Brain pericyte (primary cell): Measurements from ENCODE around the gene FOXP1.

Experiments
- DNase-seq: peaks from one replicate; pipeline ENCODE4 v3.0.0-alpha.2; 2012; ENCODE audit warnings: low read depth, low spot score

FOXP1 gene

DNA sequence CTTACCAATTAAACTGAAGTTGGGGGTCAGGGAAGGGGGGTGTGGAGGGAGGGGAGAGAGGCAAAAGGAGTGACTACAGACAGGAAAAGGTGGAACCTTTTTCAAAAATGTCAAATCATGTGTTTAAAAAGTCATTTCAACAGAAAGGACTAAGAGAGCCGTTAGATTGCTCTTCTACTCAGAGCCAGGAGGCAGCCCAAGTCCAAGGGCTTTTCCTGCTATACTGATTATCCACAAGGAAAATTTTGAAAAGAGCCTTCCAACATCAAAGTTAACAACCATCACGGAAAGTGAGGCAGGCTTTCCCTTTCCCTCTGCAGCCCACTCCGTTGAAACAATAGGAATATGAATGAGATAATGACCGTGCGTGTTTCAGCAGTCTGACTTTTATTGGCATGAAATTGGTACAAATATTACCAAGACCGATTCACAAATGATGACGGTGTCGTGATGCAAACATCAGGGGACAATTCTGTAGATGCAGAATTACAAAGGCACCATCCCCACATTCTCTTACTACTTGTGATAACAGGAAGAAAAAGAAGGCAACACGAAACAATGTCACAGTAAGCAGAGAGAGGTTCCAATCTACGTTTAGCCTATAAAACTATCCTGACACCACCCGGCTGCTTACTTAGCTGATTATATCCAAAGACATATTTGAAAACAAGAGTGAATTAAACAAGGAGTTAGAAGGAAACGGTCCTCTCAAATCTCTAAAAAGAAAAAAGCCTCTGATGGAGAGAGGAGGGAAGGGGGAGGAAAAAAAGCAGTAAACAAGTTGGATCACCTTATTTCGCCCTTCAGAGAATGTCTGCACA is 453.7 kb downstream of the FOXP1 start:
- no peak for DNase-seq

DNA sequence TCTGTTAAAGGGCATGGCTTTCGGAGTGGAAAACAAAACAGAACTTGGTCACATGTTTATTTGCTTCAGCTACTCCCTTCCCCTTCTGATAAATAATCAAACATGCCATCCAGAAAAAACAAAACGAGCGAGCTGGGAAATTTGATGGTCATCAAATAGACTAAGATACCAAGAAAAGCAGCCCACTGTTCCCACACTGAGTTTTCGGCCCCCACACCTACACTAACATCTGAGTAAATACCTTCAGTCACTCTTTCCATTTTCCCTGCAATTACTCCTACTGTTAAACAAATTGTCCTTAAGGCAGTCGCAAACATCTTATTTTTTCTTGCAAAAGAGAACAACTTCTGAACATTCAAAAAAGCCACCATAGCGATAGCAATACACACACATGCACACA is 454.6 kb downstream of the FOXP1 start:
- DNase-seq, result no peak

DNA sequence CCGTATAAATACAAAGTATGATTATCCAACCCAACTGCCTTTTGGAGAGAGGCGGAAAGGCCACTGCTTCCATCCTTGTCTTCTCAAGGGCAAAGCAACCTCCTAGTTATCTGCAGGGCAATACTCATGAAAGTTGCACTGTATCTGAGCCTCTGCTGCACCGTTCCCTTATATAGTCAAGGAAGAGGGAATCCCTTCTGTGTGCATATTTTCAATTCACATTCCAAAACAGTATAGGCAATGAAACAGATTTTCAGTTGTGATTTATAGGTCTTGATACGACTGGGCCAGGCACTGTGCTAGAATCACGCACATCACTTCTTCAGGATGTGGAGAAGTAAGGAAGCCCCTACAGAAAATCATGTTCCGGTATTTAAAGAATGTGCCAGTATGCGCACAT is 455.7 kb downstream of the FOXP1 start:
- no peak for DNase-seq

DNA sequence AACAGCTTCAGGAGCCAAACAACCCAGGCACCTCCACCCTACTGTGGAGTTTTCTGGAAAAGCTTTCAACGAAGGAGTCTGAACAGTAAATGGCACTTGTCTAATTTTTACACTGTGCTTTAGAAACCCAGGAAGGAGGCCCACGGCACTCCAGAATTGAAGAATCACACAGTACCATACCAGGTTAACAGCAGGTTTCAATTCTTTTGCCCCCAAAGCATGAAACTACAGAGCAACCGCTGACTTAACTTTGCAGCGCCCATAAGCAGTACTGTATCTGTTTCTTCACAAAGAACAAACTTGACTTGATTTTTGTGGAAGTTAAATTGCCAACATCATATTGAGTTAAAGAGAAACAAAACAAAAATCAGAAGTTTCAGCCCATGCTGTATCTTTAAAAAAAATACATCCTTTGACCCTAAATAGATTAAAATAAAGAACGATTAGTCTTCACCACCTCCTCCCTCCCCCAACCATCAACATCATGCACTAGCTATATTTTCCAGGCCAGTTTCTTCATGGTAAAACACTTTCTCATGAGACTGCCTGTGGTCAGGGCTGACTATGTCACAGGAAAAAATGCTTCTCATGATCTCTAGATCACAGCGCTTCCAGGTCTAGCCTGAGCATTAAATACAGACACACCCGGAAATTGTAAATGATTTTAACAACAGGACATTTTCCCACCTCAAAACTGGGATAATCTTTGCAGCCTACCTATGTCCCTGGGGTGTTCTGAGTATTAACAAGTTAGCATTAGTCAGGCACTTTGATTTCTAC is 456.3 kb downstream of the FOXP1 start:
- DNase-seq, result no peak

DNA sequence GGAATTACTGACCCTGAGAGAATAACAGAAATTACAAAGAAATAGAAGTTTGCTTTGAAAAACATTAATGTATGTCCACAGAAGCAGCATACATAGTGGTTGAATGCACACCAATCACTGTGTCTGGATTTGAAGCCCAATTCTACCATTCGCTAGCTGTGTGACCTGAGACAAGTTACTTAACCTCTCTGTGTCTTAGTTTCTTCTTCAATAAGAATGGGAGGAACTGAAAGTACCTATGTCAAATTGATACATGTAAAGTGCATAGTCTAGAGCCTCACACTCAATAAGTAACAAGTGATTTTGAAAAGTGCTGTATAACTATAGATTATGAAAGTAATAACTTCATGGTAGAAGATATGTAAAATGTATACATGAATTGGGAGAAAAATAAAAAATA is 457.8 kb downstream of the FOXP1 start:
- DNase-seq, result no peak

DNA sequence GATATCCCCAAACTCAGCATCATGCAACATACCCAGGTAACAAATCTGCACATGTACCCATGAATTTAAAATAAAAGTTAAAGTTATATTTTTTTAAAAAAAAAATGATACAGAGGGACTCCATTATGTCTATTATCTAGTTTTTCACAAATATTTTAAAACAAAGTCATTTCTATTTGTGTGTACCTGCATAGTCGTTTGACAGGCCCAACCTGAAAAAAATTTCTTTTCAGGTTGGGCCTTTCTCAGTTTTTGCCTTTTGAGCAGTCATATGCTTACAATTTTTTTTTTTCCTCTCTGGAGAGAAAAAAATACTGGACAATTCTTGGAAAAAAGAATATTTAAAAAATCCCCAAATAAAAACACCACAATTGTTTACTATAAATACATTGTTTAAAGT is 459.5 kb downstream of the FOXP1 start:
- no peak for DNase-seq

DNA sequence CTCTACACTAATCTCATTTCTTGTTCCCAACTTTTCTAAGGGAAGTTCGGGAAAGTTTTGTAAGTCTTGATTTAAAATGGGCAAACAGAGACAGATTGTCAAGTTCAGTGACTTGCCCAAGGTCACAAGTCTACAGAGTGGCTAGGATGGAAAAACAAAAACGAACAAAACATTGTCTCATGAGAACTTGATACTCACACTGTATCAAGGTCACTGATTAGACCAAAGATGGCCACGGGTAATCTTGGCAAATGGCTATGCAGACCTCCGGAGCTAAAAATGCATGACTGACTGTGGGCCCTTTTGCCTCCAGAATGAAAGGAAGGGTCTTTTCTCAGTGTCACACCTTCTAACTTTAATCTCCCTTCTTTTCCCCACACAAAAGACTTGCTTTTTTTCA is 460.9 kb downstream of the FOXP1 start:
- DNase-seq, result no peak

DNA sequence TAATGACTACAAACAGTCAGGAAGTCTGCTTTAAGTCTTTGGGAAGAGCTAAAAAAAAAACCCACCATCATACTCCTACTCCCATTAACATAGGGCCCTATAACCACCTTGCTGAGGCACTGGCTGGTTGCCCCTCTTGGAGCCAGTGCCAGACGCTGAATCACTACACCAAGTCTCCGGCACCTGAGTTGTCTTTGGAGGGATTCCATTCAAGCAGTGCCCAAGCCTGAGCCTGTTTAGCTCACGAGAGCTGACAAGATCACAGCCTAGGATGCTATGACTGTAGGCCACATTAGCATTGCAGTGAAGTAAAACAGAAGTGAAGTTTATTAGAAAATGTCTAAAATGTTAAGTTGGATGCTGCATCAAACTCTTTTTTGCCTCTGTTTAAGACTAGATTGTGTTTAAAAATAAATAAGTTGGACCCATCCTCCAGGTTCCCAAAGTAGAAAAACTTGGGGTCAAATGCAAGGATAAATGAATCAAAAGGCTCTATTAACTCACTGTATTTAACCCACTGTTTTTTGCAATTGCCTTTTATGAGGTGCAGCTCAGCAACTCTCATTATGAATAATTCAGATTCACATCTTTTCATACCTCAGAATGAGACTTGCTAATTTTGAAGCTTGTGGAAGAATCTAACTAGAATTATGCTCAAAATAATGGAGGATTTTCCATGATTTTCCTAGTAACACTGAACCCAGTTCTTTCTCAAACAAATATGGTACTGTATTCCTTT is 461.9 kb downstream of the FOXP1 start:
- DNase-seq, result no peak

DNA sequence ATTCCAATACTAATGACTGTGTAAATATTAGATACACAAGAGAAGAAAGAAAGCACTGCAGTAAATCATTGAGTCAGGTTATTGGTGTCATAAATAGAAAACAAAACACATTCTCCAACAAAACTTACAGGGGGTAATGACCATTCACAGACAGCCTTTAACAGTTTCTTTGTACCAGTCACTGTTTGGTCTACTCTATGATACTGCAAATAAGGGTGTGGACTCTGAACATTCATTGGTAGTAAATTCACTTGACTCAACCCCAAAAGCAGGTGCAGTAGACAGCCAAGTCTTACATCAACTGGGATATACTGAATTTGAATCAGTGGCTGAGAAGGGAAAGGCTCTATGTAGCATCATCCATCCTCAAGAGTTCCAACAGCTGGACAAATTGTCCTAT is 463.5 kb downstream of the FOXP1 start:
- no peak for DNase-seq

DNA sequence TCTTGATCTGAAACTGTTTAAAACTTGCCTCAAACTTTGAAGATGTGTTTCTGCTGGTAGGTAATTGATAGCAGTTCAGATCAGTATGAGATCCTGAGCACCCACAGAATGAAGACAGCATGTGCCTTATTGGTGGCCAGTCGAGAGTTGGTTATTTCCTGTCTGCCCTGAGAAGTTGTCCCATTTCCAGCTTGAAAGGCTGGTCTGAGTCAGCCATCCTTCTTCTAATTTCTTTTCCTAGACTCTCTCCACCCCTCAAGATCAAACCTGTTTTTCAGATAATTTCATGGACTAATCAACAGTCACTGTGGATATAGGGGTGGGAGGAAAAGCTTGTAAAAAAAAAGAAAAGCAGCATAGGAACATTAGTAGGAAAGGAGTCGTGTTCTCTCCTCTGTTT is 464.4 kb downstream of the FOXP1 start:
- no peak for DNase-seq

DNA sequence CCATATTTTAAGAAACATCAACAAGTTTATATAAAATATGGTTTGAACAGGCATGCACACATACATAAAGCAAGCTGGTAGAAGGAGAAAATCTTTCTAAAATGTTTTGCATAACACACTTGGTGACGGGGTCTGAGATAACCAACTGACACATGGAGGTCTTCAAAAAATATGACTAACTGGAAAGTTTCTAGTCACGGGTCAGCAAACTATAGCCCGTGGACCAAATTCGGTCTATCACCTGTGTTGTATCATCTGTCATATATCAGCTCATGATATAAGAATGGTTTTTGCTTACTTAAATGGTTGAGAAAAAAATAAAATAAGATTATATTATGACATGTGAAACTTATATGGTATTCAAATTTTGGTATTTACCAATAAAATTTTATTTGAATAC is 465.1 kb downstream of the FOXP1 start:
- no peak for DNase-seq

DNA sequence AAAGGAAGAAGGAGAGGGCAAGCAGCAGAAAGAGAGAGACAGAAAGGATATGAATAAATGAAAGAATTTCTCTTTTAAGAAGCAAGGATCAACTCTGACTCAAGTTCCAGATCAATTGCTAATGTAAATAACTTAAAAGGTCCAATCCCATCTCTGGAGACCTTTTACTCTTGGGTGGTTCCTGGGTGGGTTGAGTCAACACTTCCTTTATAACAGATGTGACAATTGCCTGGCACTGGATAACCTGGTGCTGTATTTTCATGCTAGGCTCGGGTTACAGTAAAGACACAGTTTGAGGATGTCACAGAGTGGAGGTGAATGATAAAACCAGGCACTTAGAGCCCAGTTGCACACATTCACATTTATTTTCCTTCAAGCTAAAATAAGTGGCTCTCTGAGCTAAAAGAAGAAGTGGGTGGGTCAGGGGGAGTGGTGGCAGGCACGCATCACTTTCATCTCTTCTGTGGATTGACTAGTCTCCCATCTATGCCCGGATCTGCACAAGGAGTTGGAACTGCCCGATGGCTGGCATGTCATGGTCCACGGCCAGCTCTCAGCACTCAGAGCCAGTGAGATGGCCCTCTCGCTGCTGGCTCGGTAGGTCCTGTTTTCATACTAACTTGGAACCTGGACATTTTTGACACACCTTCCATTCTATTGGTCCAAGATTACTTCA is 465.8 kb downstream of the FOXP1 start:
- no peak for DNase-seq

DNA sequence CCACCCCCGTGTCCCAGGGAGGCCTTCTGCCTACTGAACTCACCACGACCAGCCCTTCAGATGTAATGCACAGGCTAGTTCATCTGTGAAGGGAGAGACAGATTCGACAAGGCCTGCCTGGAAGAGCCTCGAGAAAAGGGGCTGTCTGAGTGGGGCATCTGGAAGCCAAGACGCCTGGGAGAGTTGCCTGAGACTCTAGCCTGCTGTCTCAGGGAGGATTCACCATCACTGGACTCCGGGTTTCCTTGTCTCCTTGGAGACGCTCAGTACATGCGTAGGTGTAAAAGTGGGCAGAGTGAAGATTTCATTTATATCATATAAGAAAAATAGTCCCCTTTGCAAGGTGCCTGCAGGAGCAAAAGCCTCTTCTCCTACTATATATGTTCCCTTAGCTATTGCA is 468.9 kb downstream of the FOXP1 start:
- DNase-seq, result no peak

DNA sequence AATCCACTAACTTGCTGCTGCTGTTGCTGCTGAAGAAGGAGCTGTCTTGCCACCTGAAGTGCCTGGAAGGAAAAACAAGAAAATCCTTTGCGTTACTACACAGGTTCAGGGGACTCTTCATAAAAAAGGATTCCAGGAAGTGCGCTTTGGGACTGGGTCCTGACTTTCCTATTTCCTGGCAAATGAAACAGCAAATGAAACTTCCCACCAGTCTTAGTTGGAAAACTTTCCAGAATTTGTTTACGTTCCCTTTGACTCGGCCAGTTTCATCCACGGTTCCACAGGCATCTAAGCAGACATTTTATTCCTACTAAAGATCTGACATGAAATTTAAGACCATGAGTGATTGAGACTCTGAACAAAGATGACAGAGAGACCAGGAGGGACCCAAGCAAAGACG is 471.0 kb downstream of the FOXP1 start:
- no peak for DNase-seq

DNA sequence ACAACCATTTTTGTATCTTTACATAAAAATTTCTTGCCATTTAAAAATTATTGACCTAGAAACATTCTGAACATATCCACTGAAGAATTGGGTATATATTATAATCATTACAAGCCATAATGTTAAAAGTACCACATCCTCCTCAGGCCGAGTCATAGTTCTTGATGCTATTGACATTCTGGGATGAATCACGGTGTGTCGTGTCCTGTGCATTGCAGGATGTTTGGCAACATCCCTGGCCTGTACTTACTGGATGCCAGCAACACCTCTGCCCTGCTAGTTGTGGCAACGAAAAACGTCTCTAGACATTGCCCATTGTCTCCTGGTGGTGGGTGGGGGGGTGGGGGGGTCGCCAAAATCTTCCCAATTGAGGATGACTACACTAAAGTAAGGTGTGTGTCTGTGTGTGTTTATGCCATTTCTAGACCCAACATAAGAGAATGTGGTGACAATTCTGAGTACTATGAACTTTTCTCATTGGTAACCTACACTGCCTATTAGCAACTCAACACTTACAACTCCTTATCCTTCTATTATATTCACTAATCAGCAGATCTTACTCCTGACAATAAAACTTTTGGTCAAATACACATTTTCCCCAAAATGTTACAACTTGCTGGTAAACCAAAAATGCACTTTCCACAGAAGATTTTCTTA is 471.6 kb downstream of the FOXP1 start:
- DNase-seq, result no peak

DNA sequence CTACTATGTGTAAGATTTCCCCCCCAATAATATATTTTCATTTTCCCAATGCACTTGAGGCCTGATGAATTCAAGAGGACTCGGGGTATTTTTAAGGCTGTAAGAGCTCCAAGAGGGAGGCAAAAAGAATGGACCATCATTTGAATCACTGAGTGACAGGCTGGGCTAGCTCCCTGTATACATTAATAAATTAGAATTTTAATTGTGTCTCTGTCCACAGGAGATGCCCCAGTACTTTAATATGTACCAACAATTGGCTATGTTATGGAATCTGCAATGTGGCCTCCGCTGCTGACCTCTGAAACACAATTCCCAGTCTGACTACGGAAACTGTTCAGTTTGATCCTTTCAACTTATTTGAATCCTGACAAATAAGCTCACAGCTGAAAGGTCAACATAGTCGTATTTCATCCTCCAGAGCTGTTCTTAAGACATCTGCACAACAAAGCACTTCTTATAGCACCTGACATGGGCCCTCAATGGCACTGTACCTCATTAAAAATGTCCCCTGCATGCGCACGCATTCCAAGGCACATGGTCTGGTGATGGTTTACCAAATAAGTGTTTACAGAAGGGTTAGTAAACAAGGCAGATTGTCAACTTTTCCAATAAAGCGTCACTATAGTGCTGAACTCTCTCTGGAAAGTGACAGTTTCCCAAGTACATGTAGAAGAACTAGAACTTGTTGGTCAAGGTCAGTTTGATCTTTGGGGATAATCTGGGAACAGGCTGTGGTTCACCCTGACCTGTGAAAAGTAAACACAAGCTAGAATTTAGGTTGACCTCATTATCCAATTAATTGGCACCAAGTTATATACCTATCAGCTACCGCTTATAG is 472.9 kb downstream of the FOXP1 start:
- DNase-seq, result no peak

DNA sequence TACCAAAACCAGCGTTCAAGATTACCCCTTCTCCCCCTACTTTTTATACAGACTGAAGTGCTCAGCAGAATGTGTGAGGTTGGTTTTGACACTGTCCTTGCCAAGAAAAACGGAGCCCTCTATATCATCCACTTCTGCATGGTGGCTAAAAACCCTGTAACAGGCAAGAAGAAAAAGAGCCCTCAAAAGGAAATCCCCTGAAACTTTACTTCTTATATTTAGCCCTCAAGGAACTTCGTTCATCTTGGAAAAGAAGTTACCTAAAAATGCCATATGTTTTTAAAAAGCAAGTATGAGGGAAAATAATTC is 473.6 kb downstream of the FOXP1 start:
- no peak for DNase-seq

DNA sequence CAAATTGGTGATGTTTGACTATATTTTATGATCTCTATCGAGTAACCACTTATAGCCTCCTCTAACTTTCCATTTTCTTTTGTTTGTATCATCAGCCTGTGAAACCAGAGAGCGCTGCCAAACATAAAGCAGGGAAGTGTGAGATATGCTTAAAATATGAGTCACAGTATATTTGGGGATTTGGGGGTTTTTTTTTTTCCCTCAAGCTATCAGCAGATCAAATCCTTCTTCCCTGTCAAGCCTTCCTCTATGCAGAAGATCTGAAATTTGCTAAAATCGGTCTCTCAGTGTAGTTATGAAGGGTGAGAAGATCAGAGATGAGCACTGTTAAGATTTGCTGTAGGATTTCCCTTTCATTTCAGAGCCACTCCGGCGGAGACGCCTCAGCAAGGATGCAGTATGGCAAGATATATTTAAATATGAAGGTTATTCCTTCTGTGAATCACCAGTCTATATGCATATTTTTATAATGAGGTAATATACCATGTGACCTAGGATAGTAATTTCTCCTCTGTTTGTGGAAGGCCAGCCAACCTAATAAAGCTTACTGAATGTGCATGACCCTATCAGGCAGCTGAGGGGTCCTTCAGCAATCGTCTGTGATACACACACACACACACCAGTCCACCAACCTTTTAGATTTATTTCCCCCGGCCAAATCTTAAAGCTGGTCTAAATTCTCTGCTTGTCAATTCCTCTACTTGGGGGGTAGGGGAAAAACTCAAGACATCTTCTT is 474.1 kb downstream of the FOXP1 start:
- DNase-seq, result no peak

DNA sequence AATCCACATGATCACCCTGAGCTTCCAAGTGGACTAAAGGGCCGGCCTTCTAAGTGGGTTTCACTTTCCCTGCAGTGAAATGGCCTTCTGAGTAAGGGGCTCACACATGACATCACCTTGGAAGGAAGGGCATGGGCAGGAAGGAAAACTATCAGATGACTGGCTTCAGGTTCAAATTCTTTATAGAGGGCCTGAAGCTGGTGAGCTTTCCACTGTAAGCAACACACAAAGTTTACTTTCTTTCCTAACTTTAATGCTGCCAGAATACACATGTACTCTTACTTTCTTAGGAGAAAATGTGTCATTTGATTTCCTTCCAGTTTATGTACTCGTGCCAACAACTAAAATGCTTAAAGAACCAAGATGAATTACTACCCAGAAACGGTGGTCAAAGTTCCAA is 475.6 kb downstream of the FOXP1 start:
- DNase-seq, result no peak

DNA sequence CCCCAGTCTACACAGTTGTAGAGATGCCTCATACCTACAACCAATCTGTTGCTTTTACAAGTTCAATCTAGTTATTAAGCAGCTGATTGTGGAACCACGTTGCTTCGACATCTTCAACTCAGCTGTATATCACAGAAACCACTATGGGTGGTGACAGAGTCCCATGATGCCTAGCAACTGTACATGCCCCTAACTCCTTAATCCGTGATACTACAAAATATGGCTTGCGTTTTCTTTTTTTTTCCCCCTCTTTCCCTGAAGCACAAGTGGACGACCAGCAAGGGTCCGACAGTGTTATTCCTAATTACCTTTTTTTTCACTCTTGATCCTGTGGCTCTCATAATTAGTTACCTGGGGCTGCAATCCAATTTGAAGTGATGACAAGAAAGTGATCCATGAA is 478.6 kb downstream of the FOXP1 start:
- no peak for DNase-seq
